Astrocyte of the cerebellum (primary cell): ENCODE results near the gene TMEM132D.

Experiments used
- DNase-seq: peaks from one replicate; pipeline ENCODE4 v3.0.0-alpha.2; 2011; ENCODE audit warnings: low read depth
- H3K4me3 ChIP-seq: 2 replicates; pipeline ENCODE4 v1.5.1; 2011; ENCODE audit warnings: mild to moderate bottlenecking, low read depth, low read length, moderate library complexity
- CTCF ChIP-seq: IDR thresholded peaks from 2 replicates; pipeline ENCODE4 v1.5.1; 2012; ENCODE audit warnings: low read length, low read depth, moderate library complexity, mild to moderate bottlenecking; ENCODE audit errors: missing control alignments
- in situ Hi-C: cut with HindIII; loops from 2 replicates; pipeline ENCODE4 v1.10.0; 2017; ENCODE audit warnings: low sequenced_read_pairs

TMEM132D gene

DNA sequence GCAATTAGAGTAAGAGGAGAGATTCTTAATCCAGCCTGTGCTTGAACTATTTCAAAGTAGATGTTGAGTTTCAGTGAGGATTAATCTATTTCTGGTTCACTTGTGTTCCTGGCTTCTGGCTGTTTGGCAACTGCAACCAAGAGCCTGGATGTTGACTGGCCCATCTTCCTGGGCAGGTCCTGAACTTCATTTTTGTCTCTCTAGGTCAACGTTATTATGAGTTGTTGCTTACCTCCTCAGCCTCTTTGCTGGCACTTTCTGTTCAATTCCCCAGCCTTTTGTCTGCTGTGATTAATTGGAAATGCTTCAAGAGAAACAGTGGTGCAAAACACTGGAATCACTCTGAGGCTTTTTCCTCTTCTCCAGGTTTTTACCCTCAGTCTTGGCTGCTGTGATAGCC is 56.8 kb downstream of the TMEM132D start:
- TF ChIP-seq CTCF = no peak
- in situ Hi-C loops = no loop called here
- DNase-seq = no peak
- no peak overlapping the region for H3K4me3 ChIP-seq

- peak; percentile 78 for DNase-seq
- H3K4me3 ChIP-seq = no peak overlapping the region
- in situ Hi-C loops = no loop called here
- no peak for TF ChIP-seq CTCF
Observed at GRCh38 chr12:129844662-129845220, 59.1 kb downstream of the TMEM132D start.

DNA sequence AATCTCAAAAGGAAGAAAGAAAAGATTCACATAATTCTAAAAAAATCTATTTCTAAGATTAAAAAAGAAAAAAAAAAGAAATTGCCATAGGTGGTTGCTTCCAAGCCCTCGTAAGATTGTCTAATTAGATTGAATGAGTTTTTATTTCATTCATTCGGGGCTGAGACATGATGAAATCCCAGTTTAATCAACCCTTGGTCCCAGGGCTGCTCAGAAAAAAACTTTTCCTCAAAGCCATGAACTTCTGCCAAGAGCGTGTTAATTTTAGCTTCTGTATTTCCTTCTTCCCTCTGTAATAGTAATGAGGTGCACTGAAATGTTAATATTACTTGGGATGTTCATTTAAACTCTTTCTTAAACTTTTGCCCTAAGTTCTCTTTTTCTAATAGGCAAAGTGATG is 62.6 kb downstream of the TMEM132D start:
- in situ Hi-C loops = no loop called here
- H3K4me3 ChIP-seq = no peak overlapping the region
- TF ChIP-seq CTCF = no peak
- DNase-seq = no peak

- H3K4me3 ChIP-seq = no peak overlapping the region
- no peak for TF ChIP-seq CTCF
- in situ Hi-C loops = no loop called here
- DNase-seq = no peak
Observed at GRCh38 chr12:129840145-129840884, 63.5 kb downstream of the TMEM132D start.

GRCh38 chr12:129839679-129840078 is 64.1 kb downstream of the TMEM132D start:
- DNase-seq = no peak
- no peak for TF ChIP-seq CTCF
- in situ Hi-C loops = loop anchor here (10.0 kb wide), 1 partner anchor 65 kb away; no protein-coding TSS in a partner anchor
- H3K4me3 ChIP-seq = no peak overlapping the region

- no peak for DNase-seq
- in situ Hi-C loops = loop anchor here (10.0 kb wide), 1 partner anchor 56 kb away; no protein-coding TSS in a partner anchor
- H3K4me3 ChIP-seq = no peak overlapping the region
- no peak for TF ChIP-seq CTCF
Observed at GRCh38 chr12:129831294-129831693, 72.5 kb downstream of the TMEM132D start.
